D341Med (cell line): ENCODE data around the gene FGD5.

ENCODE experiments used
- DNase-seq: peaks from one replicate; pipeline ENCODE4 v3.0.0; 2012; ENCODE audit warnings: low spot score

Gene FGD5

GRCh38 chr3:14789640-14790285 is 29.0 kb upstream of the FGD5 start:
- DNase-seq, result no peak

- peak; percentile 85 for DNase-seq
Measured at GRCh38 chr3:14791343-14791945, 27.3 kb upstream of the FGD5 start.

- DNase-seq, result no peak
Measured at GRCh38 chr3:14792691-14793121, 26.1 kb upstream of the FGD5 start.

GRCh38 chr3:14793126-14793857 is 25.5 kb upstream of the FGD5 start:
- no peak for DNase-seq

GRCh38 chr3:14793858-14794234 is 24.9 kb upstream of the FGD5 start:
- no peak for DNase-seq

- DNase-seq, result no peak
Measured at GRCh38 chr3:14794435-14794834, 24.3 kb upstream of the FGD5 start.

- DNase-seq, result no peak
Measured at GRCh38 chr3:14795996-14796395, 22.8 kb upstream of the FGD5 start.

- DNase-seq, result no peak
Measured at GRCh38 chr3:14796403-14797077, 22.2 kb upstream of the FGD5 start.

GRCh38 chr3:14797731-14798130 is 21.0 kb upstream of the FGD5 start:
- no peak for DNase-seq

GRCh38 chr3:14798231-14798630 is 20.5 kb upstream of the FGD5 start:
- no peak for DNase-seq

- no peak for DNase-seq
Measured at GRCh38 chr3:14799146-14799545, 19.6 kb upstream of the FGD5 start.

GRCh38 chr3:14801031-14801430 is 17.7 kb upstream of the FGD5 start:
- DNase-seq, result no peak

GRCh38 chr3:14801668-14802380 is 16.9 kb upstream of the FGD5 start:
- no peak for DNase-seq

- DNase-seq, result no peak
Measured at GRCh38 chr3:14802381-14802731, 16.4 kb upstream of the FGD5 start.

- DNase-seq, result peak; percentile 43
Measured at GRCh38 chr3:14803101-14803980, 15.4 kb upstream of the FGD5 start.

- no peak for DNase-seq
Measured at GRCh38 chr3:14803981-14804834, 14.6 kb upstream of the FGD5 start.

GRCh38 chr3:14804835-14805780 is 13.7 kb upstream of the FGD5 start:
- no peak for DNase-seq

- DNase-seq, result no peak
Measured at GRCh38 chr3:14805961-14806537, 12.7 kb upstream of the FGD5 start.
